B cell (primary cell): Measurements from ENCODE around the gene MAGEC3. TPM values are rescaled to one million over a fixed set of nuclear protein-coding genes. Genes with fewer than 3 reads are reported as not detected.

Source experiments
- ATAC-seq: fragments of 200-7000 bp; cut with Tn5 transposase; one replicate; pipeline ENCODE4 v1.10.0; 2021; ENCODE audit warnings: low read depth, mild to moderate bottlenecking, moderate number of reproducible peaks, moderate library complexity
- CTCF ChIA-PET: fragments of 350-600 bp; sonication (Branson Sonifier 250); formaldehyde crosslinking; loops from one replicate; lab custom pipeline; 2021; ENCODE audit warnings: antibody characterized with exemption, inconsistent platforms; lab: Charles Lee
- POLR2A ChIA-PET: fragments of 350-600 bp; sonication (Branson Sonifier 250); formaldehyde crosslinking; loops from one replicate; lab custom pipeline; 2021; ENCODE audit warnings: antibody characterized with exemption; lab: Charles Lee
- DNase-seq: peaks from one replicate; pipeline ENCODE4 v3.0.0; 2013
- H2AFZ ChIP-seq: 2 replicates; pipeline ENCODE4 v1.6.1; 2012; ENCODE audit warnings: mild to moderate bottlenecking, low read depth, low read length; ENCODE audit not compliant: insufficient read depth, poor library complexity, severe bottlenecking
- H3K27ac ChIP-seq, 2 donors: 1 replicate in 1 of 2; 2 replicates in 1 of 2; pipeline ENCODE4 v1.5.1; 2012 to 2013; ENCODE audit warnings: low read length in 2 of 2, mild to moderate bottlenecking in 2 of 2, moderate library complexity in 1 of 2
- H3K27me3 ChIP-seq, 4 experiments: fragments of 200-600 bp in 1 of 4; sonication (generic) in 1 of 4; replicated peaks in 1 of 4; 1 replicate in 2 of 4; 2 replicates in 2 of 4; pipeline versions ENCODE4 v1.6.1 to v1.7.0; 2013 to 2016; ENCODE audit warnings: low read length in 3 of 4, mild to moderate bottlenecking in 2 of 4, mixed read lengths in 1 of 4, moderate library complexity in 1 of 4; ENCODE audit not compliant: insufficient read depth in 4 of 4, control insufficient read depth in 3 of 4; ENCODE audit errors: control extremely low read depth in 1 of 4
- H3K36me3 ChIP-seq, 2 experiments: replicated peaks in 1 of 2; 1 replicate in 1 of 2; 2 replicates in 1 of 2; pipeline versions ENCODE4 v1.6.1 to v1.7.1; 2013; ENCODE audit warnings: low read length in 1 of 2; ENCODE audit not compliant: insufficient read depth in 2 of 2, control insufficient read depth in 1 of 2; ENCODE audit errors: control extremely low read depth in 1 of 2, extremely low read depth in 1 of 2
- H3K4me1 ChIP-seq, 2 donors: fragments of 200-600 bp in 1 of 2; sonication (generic) in 1 of 2; 1 replicate in 1 of 2; 2 replicates in 1 of 2; pipeline versions ENCODE4 v1.5.1 to v1.6.1; 2013 to 2017; ENCODE audit warnings: low read length in 2 of 2; ENCODE audit not compliant: control insufficient read depth in 2 of 2, insufficient read depth in 2 of 2
- H3K4me2 ChIP-seq: replicated peaks from 2 replicates; pipeline ENCODE3; 2012; ENCODE audit warnings: mild to moderate bottlenecking, low read depth, low read length; ENCODE audit not compliant: poor library complexity, severe bottlenecking
- H3K4me3 ChIP-seq, 5 experiments: fragments of 200-600 bp in 1 of 5; sonication (generic) in 1 of 5; 1 replicate in 3 of 5; 2 replicates in 2 of 5; pipeline versions ENCODE4 v1.5.1 to v1.7.0; 2011 to 2016; ENCODE audit warnings: low read length in 4 of 5, mild to moderate bottlenecking in 4 of 5, low read depth in 2 of 5, control low read depth in 1 of 5, moderate library complexity in 1 of 5; ENCODE audit not compliant: insufficient read depth in 1 of 5; ENCODE audit errors: control extremely low read depth in 1 of 5, extremely low read depth in 1 of 5
- H3K79me2 ChIP-seq: fragments of 200-600 bp; sonication (generic); one replicate; pipeline ENCODE4 v1.6.0; 2016; ENCODE audit warnings: low read length; ENCODE audit not compliant: control insufficient read depth, insufficient read depth
- H3K9ac ChIP-seq: fragments of 200-600 bp; sonication (generic); 2 replicates; pipeline ENCODE4 v1.6.1; 2017; ENCODE audit warnings: mild to moderate bottlenecking, low read length, moderate library complexity
- H3K9me3 ChIP-seq, 3 donors: one replicate each; pipeline versions ENCODE4 v1.6.1 to v1.7.1; 2013; ENCODE audit warnings: low read length in 2 of 3; ENCODE audit not compliant: control insufficient read depth in 2 of 3, insufficient read depth in 1 of 3; ENCODE audit errors: control extremely low read depth in 1 of 3
- H4K20me1 ChIP-seq: 2 replicates; pipeline ENCODE4 v1.6.0; 2012; ENCODE audit warnings: mild to moderate bottlenecking, low read length; ENCODE audit not compliant: insufficient read depth, control insufficient read depth, poor library complexity, severe bottlenecking
- H3K27ac Mint-ChIP-seq: one replicate; pipeline ENCODE4 v1.8.0; 2021; ENCODE audit warnings: mixed read lengths
- H3K27me3 Mint-ChIP-seq: one replicate; pipeline ENCODE4 v1.8.0; 2021; ENCODE audit warnings: mixed read lengths
- H3K4me1 Mint-ChIP-seq: one replicate; pipeline ENCODE4 v1.8.0; 2021; ENCODE audit warnings: mixed read lengths
- H3K4me3 Mint-ChIP-seq: one replicate; pipeline ENCODE4 v1.8.0; 2021; ENCODE audit warnings: mixed read lengths
- H3K9me3 Mint-ChIP-seq: one replicate; pipeline ENCODE4 v1.8.0; 2022; ENCODE audit warnings: mixed read lengths; ENCODE audit not compliant: insufficient read depth
- EZH2 ChIP-seq: IDR thresholded peaks from 2 replicates; pipeline ENCODE4 v1.6.1; 2012; ENCODE audit warnings: borderline replicate concordance, low read depth, mild to moderate bottlenecking, moderate library complexity, low read length; ENCODE audit not compliant: insufficient read depth, poor library complexity, severe bottlenecking
- WGBS: methylation state at CpG from one replicate; pipeline ENCODE4 v1.1.5; 2013; ENCODE audit warnings: missing lambda C conversion rate; ENCODE audit not compliant: insufficient coverage; 5-methylcytosine and 5-hydroxymethylcytosine counted together
- intact Hi-C: fragments of 100-400 bp; cut with micrococcal nuclease; formaldehyde crosslinking; loops from one replicate; pipeline ENCODE4 v1.10.0; 2022
- polyA plus RNA-seq: library from polyadenylated mRNA; depleted of rRNA; stranded (reverse); fragments of >200 nt; gene quantifications from 2 replicates; pipeline ENCODE4 v1.2.3, GENCODE V29; 2012
- total RNA-seq, 2 donors: library from RNA; stranded (reverse); fragments of 120-200 nt in 1 of 2; gene quantifications; 1 replicate in 1 of 2; 2 replicates in 1 of 2; pipeline versions ENCODE4 v1.2.3 to v1.2.4, GENCODE V29; 2013 to 2022
- TF ChIP-seq, protein P1 (sequence below): fragments of 200-600 bp; IDR thresholded peaks from one replicate; pipeline ENCODE4 v1.8.0; 2022; ENCODE audit warnings: antibody characterized with exemption, mild to moderate bottlenecking

Gene MAGEC3
- total and polyA plus RNA-seq, 2 donors (not counting 1 experiment from before 2014, with no cell fraction given): not detected

- Mint-ChIP-seq H3K27ac (no peak overlapping the region), H3K9me3 (no peaks in the 10 kb centered on the region), H3K4me1 (no peaks in the 10 kb centered on the region), H3K4me3 (no peak overlapping the region), H3K27me3 (no peaks in the 10 kb centered on the region)
- H4K20me1 ChIP-seq: no peaks in the 10 kb centered on the region
- H3K4me2 ChIP-seq: no peak overlapping the region
- ChIA-PET POLR2A (no interaction called here), CTCF (no interaction called here)
- H3K27me3 ChIP-seq: no peaks in the 10 kb centered on the region
- intact Hi-C loops: no loop called here
- no peak for DNase-seq
- TF ChIP-seq, protein P1, sequence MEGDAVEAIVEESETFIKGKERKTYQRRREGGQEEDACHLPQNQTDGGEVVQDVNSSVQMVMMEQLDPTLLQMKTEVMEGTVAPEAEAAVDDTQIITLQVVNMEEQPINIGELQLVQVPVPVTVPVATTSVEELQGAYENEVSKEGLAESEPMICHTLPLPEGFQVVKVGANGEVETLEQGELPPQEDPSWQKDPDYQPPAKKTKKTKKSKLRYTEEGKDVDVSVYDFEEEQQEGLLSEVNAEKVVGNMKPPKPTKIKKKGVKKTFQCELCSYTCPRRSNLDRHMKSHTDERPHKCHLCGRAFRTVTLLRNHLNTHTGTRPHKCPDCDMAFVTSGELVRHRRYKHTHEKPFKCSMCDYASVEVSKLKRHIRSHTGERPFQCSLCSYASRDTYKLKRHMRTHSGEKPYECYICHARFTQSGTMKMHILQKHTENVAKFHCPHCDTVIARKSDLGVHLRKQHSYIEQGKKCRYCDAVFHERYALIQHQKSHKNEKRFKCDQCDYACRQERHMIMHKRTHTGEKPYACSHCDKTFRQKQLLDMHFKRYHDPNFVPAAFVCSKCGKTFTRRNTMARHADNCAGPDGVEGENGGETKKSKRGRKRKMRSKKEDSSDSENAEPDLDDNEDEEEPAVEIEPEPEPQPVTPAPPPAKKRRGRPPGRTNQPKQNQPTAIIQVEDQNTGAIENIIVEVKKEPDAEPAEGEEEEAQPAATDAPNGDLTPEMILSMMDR: no peak
- TF ChIP-seq EZH2: no peak
- no peak overlapping the region for H3K27ac ChIP-seq
- ATAC-seq: no peak
- H3K4me1 ChIP-seq: no peaks in the 10 kb centered on the region
- no peak overlapping the region for H3K9ac ChIP-seq
- no peaks in the 10 kb centered on the region for H3K79me2 ChIP-seq
- no peak overlapping the region for H2AFZ ChIP-seq
- no CpG with 5 or more reads among the region's 2 CpGs for whole genome bisulfite sequencing
- no peak overlapping the region for H3K4me3 ChIP-seq
- H3K9me3 ChIP-seq: no peaks in the 10 kb centered on the region
- no peaks in the 10 kb centered on the region for H3K36me3 ChIP-seq
These were observed 86.2 kb downstream of the MAGEC3 start for GRCh38 chrX:141924293-141924692.

DNA sequence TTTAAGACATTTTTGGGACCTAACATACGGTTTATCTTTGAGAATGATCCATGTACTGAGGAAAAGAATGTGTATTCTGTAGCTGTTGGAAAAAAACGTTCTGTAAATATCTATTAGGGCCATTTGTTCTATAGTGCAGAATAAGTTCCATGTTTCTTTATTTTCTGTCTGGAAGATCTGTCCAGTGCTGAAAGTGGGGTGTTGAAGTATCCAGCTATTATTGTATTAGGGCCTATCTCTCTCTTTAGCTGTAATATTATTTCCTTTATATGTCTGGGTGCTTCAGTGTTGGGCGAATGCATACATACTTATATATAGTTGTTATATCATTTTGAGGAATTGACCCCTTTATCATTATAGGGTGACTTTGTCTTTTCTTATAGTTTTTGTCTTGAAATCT lies 90.3 kb downstream of the MAGEC3 start:
- 83% methylated on average over 1 of the region's 3 CpGs for WGBS

More for the DNA sequence above, 90.3 kb downstream of the MAGEC3 start:
- Histone ChIP-seq H3K36me3 (no peaks in the 10 kb centered on the region), H2AFZ (no peak overlapping the region), H3K27ac (no peak overlapping the region), H3K4me2 (no peak overlapping the region), H3K9ac (no peak overlapping the region), H3K27me3 (no peaks in the 10 kb centered on the region), H3K9me3 (no peaks in the 10 kb centered on the region), H4K20me1 (no peaks in the 10 kb centered on the region), H3K4me1 (no peaks in the 10 kb centered on the region), H3K4me3 (no peak overlapping the region), H3K79me2 (no peaks in the 10 kb centered on the region)
- Mint-ChIP-seq H3K4me3 (no peak overlapping the region), H3K27me3 (no peaks in the 10 kb centered on the region), H3K9me3 (no peaks in the 10 kb centered on the region), H3K27ac (no peak overlapping the region), H3K4me1 (no peaks in the 10 kb centered on the region)
- no peak for TF ChIP-seq EZH2
- intact Hi-C loops: no loop called here
- no peak for DNase-seq
- POLR2A ChIA-PET: no interaction called here
- no peak for ATAC-seq
- CTCF ChIA-PET: no interaction called here
